Upper lobe of right lung (tissue), 1 donor: Measurements from ENCODE around the gene ZNF638. TPM values are rescaled to one million over a fixed set of nuclear protein-coding genes. Genes with fewer than 3 reads are reported as not detected.

Experiments
- ATAC-seq: fragments of 200-7000 bp; cut with Tn5 transposase; one replicate; pipeline ENCODE4 v1.9.1; 2020; ENCODE audit warnings: mild to moderate bottlenecking, moderate library complexity
- DNase-seq: peaks from one replicate; pipeline ENCODE4 v3.0.0-alpha.2; 2020
- H3K27ac ChIP-seq: fragments of 200-600 bp; one replicate; pipeline ENCODE4 v1.8.0; 2022
- H3K27me3 ChIP-seq: fragments of 200-600 bp; one replicate; pipeline ENCODE4 v1.8.0; 2022; ENCODE audit warnings: mild to moderate bottlenecking
- H3K36me3 ChIP-seq: fragments of 200-600 bp; one replicate; pipeline ENCODE4 v1.8.0; 2022
- H3K4me1 ChIP-seq: fragments of 200-600 bp; one replicate; pipeline ENCODE4 v1.8.0; 2022
- H3K4me3 ChIP-seq: fragments of 200-600 bp; one replicate; pipeline ENCODE4 v1.8.0; 2022; ENCODE audit warnings: mild to moderate bottlenecking
- H3K9me3 ChIP-seq: fragments of 200-600 bp; one replicate; pipeline ENCODE4 v1.8.0; 2022
- intact Hi-C: fragments of 100-400 bp; cut with DNase I; formaldehyde crosslinking; loops from one replicate; pipeline ENCODE4 v1.11.0; 2022
- total RNA-seq: library from RNA; stranded (reverse); fragmentation: NEBNext Ultra II Directional; extraction: Animal tissue kit (Norgen Biotek cat#: 25700); gene quantifications from one replicate; pipeline ENCODE4 v1.2.1, GENCODE V29; 2021
- TF ChIP-seq, protein P1 (sequence below): fragments of 200-600 bp; IDR thresholded peaks from one replicate; pipeline ENCODE4 v1.8.0; 2022; ENCODE audit warnings: antibody characterized with exemption
- donor health status: DM: no; HTN: yes; CAD: no; lungs with severe emphysema.

The ZNF638 gene
- total RNA-seq, 1 donor from 2014 or later, result 114 TPM

DNA sequence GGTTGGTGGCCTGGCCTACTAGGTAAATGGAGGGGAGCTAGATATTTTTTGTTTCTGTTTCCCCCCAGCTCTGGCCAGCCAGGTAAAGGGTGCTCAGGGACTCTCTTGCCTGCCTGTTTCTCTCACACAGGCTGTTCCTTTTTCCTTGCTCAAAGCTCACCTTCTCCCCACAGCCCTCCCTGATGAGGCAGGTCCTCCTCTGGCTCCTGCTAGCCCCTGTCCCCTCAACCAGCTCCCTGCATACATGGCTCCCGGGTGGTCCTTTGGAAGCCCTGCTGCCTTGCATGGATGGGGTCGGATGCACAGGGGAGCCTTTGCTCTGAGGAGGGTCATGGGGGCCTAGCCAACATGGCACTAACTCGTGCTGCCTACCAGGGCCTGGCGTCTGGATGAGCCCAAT is 149.5 kb downstream of the ZNF638 start:
- H3K9me3 ChIP-seq, result no peaks in the 10 kb centered on the region
- intact Hi-C loops, result no loop called here
- H3K36me3 ChIP-seq, result no peaks in the 10 kb centered on the region
- no peaks in the 10 kb centered on the region for H3K4me1 ChIP-seq
- H3K27me3 ChIP-seq, result no peaks in the 10 kb centered on the region
- TF ChIP-seq, protein P1, sequence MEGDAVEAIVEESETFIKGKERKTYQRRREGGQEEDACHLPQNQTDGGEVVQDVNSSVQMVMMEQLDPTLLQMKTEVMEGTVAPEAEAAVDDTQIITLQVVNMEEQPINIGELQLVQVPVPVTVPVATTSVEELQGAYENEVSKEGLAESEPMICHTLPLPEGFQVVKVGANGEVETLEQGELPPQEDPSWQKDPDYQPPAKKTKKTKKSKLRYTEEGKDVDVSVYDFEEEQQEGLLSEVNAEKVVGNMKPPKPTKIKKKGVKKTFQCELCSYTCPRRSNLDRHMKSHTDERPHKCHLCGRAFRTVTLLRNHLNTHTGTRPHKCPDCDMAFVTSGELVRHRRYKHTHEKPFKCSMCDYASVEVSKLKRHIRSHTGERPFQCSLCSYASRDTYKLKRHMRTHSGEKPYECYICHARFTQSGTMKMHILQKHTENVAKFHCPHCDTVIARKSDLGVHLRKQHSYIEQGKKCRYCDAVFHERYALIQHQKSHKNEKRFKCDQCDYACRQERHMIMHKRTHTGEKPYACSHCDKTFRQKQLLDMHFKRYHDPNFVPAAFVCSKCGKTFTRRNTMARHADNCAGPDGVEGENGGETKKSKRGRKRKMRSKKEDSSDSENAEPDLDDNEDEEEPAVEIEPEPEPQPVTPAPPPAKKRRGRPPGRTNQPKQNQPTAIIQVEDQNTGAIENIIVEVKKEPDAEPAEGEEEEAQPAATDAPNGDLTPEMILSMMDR, result no peak
- ATAC-seq (no peak), DNase-seq (no peak)
- no peak overlapping the region for H3K27ac ChIP-seq
- H3K4me3 ChIP-seq, result no peak overlapping the region

DNA sequence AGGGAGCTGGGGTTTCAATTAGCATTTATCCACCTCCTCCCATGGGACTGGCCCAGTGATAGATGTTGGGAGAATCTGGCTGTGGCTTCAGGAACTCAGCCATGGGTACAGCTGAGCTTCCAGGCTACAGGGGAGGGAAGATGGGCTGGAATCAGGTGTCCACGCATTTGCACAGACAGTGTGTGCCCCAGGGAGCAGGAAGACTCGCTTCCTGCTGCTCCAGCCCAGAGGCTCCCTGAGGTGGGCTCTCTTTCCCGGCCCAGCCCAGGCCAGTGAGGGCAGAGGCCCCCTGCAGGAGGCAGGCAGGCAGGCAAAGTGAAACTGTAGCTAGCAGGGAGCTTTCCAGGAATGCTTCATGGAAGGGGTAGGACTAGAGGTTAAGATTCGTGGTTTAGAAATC is 150.5 kb downstream of the ZNF638 start:
- H3K4me3 ChIP-seq, result no peak overlapping the region
- H3K4me1 ChIP-seq, result no peaks in the 10 kb centered on the region
- intact Hi-C loops, result no loop called here
- no peak overlapping the region for H3K27ac ChIP-seq
- peak; percentile 40 for DNase-seq
- ATAC-seq, result no peak
- H3K9me3 ChIP-seq, result no peaks in the 10 kb centered on the region
- TF ChIP-seq, protein P1, result no peak
- no peaks in the 10 kb centered on the region for H3K36me3 ChIP-seq
- H3K27me3 ChIP-seq, result no peaks in the 10 kb centered on the region

DNA sequence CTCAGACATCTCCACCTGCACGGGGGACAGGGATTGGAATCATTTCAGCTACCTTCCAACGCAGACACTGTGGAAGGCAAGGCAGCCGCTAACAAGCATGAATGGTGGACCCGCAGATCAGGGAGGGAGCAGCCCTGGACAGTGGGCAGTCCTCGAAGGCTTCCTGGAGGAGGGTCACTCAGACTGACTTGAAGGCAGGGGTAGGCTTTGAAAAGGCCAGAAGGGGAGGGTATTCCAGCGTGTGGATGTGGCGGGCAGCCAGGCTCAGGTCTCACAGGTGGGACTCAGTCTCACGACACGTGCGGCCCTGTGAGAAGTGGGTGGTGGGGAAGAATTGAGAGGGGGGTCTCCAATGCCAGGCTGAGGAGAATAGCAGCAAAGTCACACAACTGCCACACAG is 151.7 kb downstream of the ZNF638 start:
- H3K36me3 ChIP-seq, result no peaks in the 10 kb centered on the region
- intact Hi-C loops, result no loop called here
- H3K4me3 ChIP-seq, result no peak overlapping the region
- no peak overlapping the region for H3K27ac ChIP-seq
- H3K27me3 ChIP-seq, result no peaks in the 10 kb centered on the region
- DNase-seq (peak; percentile 32), ATAC-seq (no peak)
- H3K9me3 ChIP-seq, result no peaks in the 10 kb centered on the region
- H3K4me1 ChIP-seq, result no peaks in the 10 kb centered on the region
- TF ChIP-seq, protein P1, result no peak

DNA sequence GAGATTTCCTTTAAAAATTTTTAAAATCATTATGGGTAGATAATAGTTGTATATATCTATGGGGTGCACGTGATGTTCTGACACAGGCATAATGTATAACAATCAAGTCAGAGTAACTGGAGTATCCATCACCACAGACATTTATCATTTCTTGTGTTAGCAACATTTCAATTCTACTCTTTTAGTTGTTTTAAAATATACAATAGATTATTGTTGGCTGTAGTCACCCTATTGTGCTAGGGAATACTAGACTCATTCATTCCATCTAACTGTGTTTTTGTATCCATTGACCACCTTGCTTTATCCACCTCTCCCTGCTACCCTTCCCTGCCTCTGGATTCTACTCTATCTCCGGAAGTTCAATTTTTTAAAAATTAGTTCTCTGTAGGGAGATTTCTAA is 152.8 kb downstream of the ZNF638 start:
- Histone ChIP-seq H3K27ac (no peak overlapping the region), H3K9me3 (no peaks in the 10 kb centered on the region), H3K36me3 (no peaks in the 10 kb centered on the region), H3K4me1 (no peaks in the 10 kb centered on the region), H3K4me3 (no peak overlapping the region), H3K27me3 (no peaks in the 10 kb centered on the region)
- ATAC-seq, result no peak
- intact Hi-C loops, result no loop called here
- DNase-seq, result no peak
- TF ChIP-seq, protein P1, result no peak

Other genes with a start within 250 kb of the ZNF638 start
- 19.5 TPM for gene MCEE, start 201.6 kb upstream of the ZNF638 start, total RNA-seq
- 27.9 TPM for gene MPHOSPH10, start 201.1 kb upstream of the ZNF638 start, total RNA-seq
- gene PAIP2B, start 104.7 kb upstream of the ZNF638 start, total RNA-seq, result 6.3 TPM
- gene DYSF, start 121.8 kb downstream of the ZNF638 start, total RNA-seq, result 37.7 TPM